Embryonic facial prominence (tissue), 1 donor: ENCODE measurements around the gene CNPY4.
"Not testable (repeated sequence)": the region's sequence is repeated elsewhere in the genome, so short reads cannot be mapped to it uniquely, and the experiment has no call there.

Experiments used
- DNase-seq: peaks from one replicate; pipeline ENCODE4 v3.0.0-alpha.2; 2016; ENCODE audit errors: extremely low spot score

Gene CNPY4

GRCh38 chr7:100119970-100120732, 717 bp downstream of the CNPY4 start:
- no peak for DNase-seq

GRCh38 chr7:100120733-100121036, 1.3 kb downstream of the CNPY4 start:
- DNase-seq: no peak

- DNase-seq: no peak
These were observed 2.6 kb downstream of the CNPY4 start for GRCh38 chr7:100122067-100122466.

- DNase-seq: no peak
These were observed 3.1 kb downstream of the CNPY4 start for GRCh38 chr7:100122568-100122967.

GRCh38 chr7:100124301-100125230, 5.1 kb downstream of the CNPY4 start:
- no peak for DNase-seq

- no peak for DNase-seq
These were observed 7.0 kb downstream of the CNPY4 start for GRCh38 chr7:100126239-100126930.

GRCh38 chr7:100126931-100127865, 7.8 kb downstream of the CNPY4 start, which contains the start of gene MBLAC1:
Gene MBLAC1, plus strand, starts transcription at chr7:100126967. Its CDS starts 429 bp downstream, at chr7:100127396.
- peak; percentile 84 for DNase-seq

- no peak for DNase-seq
These were observed 8.6 kb downstream of the CNPY4 start for GRCh38 chr7:100127866-100128636.

GRCh38 chr7:100128637-100128963, 9.2 kb downstream of the CNPY4 start:
- no peak for DNase-seq

GRCh38 chr7:100130220-100130607, 10.8 kb downstream of the CNPY4 start:
- not testable (repeated sequence) for DNase-seq

GRCh38 chr7:100130608-100131453, 11.4 kb downstream of the CNPY4 start:
- no peak for DNase-seq

- DNase-seq: no peak
These were observed 12.7 kb downstream of the CNPY4 start for GRCh38 chr7:100132126-100132525.

GRCh38 chr7:100132697-100133151, 13.3 kb downstream of the CNPY4 start:
- DNase-seq: no peak

GRCh38 chr7:100137851-100138760, 18.7 kb downstream of the CNPY4 start:
- DNase-seq: no peak

GRCh38 chr7:100141555-100141949, 22.1 kb downstream of the CNPY4 start:
- DNase-seq: no peak

- DNase-seq: no peak
These were observed 23.0 kb downstream of the CNPY4 start for GRCh38 chr7:100142461-100142860.

- not testable (repeated sequence) for DNase-seq
These were observed 26.9 kb downstream of the CNPY4 start for GRCh38 chr7:100146350-100146749.

- DNase-seq: no peak
These were observed 27.8 kb downstream of the CNPY4 start for GRCh38 chr7:100147278-100147677.

- DNase-seq: no peak
These were observed 28.8 kb downstream of the CNPY4 start for GRCh38 chr7:100148225-100148558.
